Epithelial cell of proximal tubule (primary cell): ENCODE results near the gene ASMTL. TPM values are rescaled to one million over a fixed set of nuclear protein-coding genes. Genes with fewer than 3 reads are reported as not detected.

ENCODE experiments used
- DNase-seq: peaks from one replicate; pipeline ENCODE4 v3.0.0-alpha.2; 2011; ENCODE audit warnings: low read depth
- H3K4me3 ChIP-seq: 2 replicates; pipeline ENCODE4 v1.5.1; 2011; ENCODE audit warnings: low read depth, mild to moderate bottlenecking, low read length
- CTCF ChIP-seq: conservative IDR thresholded peaks from 2 replicates; pipeline ENCODE4 v1.5.1; 2012; ENCODE audit warnings: low read depth, mild to moderate bottlenecking, low read length
- total RNA-seq: library from RNA; depleted of rRNA; stranded (reverse); fragments of >200 nt; gene quantifications from 2 replicates; pipeline ENCODE4 v1.2.3, GENCODE V29; 2015

ASMTL gene
- total RNA-seq, 1 donor from 2014 or later = 14.4 TPM

- no peak overlapping the region for H3K4me3 ChIP-seq
- no peak for TF ChIP-seq CTCF
- DNase-seq = no peak
Observed at GRCh38 chrX:1464971-1465285, 12.2 kb upstream of the ASMTL start.

GRCh38 chrX:1464041-1464970 is 11.6 kb upstream of the ASMTL start:
- DNase-seq = no peak
- no peak overlapping the region for H3K4me3 ChIP-seq
- TF ChIP-seq CTCF = no peak

- DNase-seq = no peak
- no peak for TF ChIP-seq CTCF
- H3K4me3 ChIP-seq = no peak overlapping the region
Observed at GRCh38 chrX:1463581-1463980, 10.9 kb upstream of the ASMTL start.

GRCh38 chrX:1462596-1463251 is 10.0 kb upstream of the ASMTL start:
- DNase-seq = no peak
- H3K4me3 ChIP-seq = no peak overlapping the region

GRCh38 chrX:1462110-1462509 is 9.4 kb upstream of the ASMTL start:
- no peak for DNase-seq
- H3K4me3 ChIP-seq = no peak overlapping the region
- TF ChIP-seq CTCF = no peak

More at GRCh38 chrX:1462596-1463251, 10.0 kb upstream of the ASMTL start:
- no peak for TF ChIP-seq CTCF

GRCh38 chrX:1455948-1456280 is 3.2 kb upstream of the ASMTL start:
- DNase-seq = no peak
- TF ChIP-seq CTCF = no peak
- H3K4me3 ChIP-seq = no peak overlapping the region
